Head of caudate nucleus (tissue), 42 donors: ENCODE results near the gene PARP15.
A peak's percentile ranks its signal among the peaks of the same experiment; 100 is the strongest.
"Not testable (repeated sequence)": the region's sequence is repeated elsewhere in the genome, so short reads cannot be mapped to it uniquely, and the experiment has no call there.

ENCODE experiments used
- DNase-seq, 42 donors: peaks; one replicate each; pipeline versions ENCODE4 v3.0.0 to v3.0.0-alpha.2; 2020 to 2021; ENCODE audit warnings: mixed read lengths in 7 of 42
- intact Hi-C: fragments of 100-400 bp; cut with DNase I; formaldehyde crosslinking; loops from one replicate; pipeline ENCODE4 v1.15.0; 2022

Gene PARP15

GRCh38 chr3:122680475-122681283 lies 103.2 kb downstream of the PARP15 start, which contains the start of gene PARP14:
Gene PARP14 (plus strand): TSS chr3:122680839. CDS start chr3:122680884, 45 bp downstream.
- DNase-seq = peak in 40 of 42 donors; percentile 14 to 79 (median 45)
- intact Hi-C loops = loop anchor here (1.0 kb wide), 1 partner anchor 116 kb away; the partner anchor contains the start of genes DTX3L and PARP9

DNA sequence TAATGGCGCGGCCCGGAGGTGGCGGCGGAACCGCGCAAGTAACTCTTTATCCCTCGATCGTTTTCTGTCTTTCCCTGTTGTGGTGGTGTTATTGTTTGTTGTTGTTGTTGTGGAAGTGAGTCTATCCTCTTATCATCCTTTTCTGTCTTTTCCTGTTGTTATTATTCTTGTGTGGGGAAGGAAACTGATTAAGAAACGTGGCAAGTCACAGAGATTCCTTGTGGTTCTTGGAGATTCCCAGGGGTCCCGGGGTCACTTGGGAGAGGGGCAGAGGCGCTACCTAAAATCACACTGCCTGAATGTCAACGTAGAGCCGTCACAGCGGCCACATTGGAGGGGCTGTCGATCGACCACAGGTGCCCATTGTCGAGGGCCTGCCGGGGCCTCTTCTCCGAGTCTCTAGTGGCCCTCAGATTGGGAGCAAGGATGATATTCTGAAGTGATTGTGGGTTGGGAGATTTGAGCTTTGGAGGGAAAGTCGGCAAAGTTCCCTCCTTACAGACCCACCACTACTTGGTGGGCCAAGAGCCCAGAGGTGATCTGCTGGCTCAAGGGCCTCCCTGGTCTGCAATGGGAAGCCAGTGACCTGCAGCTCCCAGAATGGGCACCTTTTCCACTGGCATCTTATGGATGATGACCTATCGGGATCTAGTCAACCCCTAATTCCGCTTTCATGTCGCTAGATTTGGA lies 104.0 kb downstream of the PARP15 start:
- no peak for DNase-seq
- intact Hi-C loops = no loop called here

DNA sequence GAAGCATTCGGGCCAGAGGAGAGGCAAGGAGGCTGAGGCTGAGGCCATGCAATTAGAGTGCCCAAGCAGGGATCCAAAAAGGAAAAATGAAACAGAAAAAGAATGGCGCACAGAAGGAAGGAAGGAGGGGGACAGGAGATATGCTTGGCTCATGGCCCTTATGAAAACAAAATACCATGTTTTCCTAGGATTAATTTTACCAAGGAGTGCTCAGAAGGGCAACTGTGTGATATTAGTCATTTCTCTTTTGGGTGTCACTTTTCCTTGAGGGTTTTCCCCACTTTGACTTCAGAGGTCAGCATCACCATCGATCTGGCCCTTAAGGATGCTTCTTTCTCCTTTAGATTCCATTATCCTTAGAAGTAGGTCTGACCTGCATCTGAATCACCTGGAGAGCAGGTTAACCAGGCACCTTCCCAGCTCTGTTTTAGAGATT lies 104.5 kb downstream of the PARP15 start:
- no peak for DNase-seq
- intact Hi-C loops = no loop called here

DNA sequence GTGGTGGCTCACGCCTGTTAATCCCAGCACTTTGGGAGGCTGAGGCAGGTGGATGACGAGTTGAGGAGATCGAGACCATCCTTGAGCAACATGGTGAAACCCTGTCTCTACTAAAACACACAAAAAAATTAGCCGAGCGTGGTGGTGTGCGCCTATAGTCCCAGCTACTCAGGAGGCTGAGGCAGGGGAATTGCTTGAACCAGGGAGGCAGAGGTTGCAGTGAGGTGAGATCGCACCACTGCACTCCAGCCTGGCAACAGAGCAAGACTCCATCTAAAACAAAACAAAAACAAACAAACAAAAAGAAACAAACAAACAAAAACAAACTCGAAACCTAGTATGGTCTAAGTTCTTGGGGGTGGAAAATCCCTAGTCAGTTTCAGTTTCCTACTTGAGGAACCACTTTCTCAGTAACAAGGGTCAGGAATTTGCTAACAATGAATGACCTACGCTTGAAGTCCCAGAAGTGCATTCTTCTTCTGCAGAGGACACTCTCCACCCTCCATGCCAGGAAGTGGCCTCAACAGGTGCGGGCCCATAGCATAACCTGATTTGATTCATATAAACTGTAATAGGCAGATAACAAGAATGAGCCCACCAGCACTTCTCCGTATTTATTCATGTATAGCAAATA lies 105.4 kb downstream of the PARP15 start:
- DNase-seq, intact Hi-C loops: not testable (repeated sequence)

GRCh38 chr3:122687298-122687697 lies 109.8 kb downstream of the PARP15 start:
- DNase-seq = no peak
- intact Hi-C loops = no loop called here
